Hematopoietic multipotent progenitor cell treated with erythropoietin and hydrocortisone succinate and interleukin-3 and kit ligand, for 8 days (in vitro differentiated cells): ENCODE data around the gene PAM16.

ENCODE experiments used
- DNase-seq: peaks from one replicate; pipeline ENCODE4 v3.0.0-alpha.2; 2015

The PAM16 gene

DNA sequence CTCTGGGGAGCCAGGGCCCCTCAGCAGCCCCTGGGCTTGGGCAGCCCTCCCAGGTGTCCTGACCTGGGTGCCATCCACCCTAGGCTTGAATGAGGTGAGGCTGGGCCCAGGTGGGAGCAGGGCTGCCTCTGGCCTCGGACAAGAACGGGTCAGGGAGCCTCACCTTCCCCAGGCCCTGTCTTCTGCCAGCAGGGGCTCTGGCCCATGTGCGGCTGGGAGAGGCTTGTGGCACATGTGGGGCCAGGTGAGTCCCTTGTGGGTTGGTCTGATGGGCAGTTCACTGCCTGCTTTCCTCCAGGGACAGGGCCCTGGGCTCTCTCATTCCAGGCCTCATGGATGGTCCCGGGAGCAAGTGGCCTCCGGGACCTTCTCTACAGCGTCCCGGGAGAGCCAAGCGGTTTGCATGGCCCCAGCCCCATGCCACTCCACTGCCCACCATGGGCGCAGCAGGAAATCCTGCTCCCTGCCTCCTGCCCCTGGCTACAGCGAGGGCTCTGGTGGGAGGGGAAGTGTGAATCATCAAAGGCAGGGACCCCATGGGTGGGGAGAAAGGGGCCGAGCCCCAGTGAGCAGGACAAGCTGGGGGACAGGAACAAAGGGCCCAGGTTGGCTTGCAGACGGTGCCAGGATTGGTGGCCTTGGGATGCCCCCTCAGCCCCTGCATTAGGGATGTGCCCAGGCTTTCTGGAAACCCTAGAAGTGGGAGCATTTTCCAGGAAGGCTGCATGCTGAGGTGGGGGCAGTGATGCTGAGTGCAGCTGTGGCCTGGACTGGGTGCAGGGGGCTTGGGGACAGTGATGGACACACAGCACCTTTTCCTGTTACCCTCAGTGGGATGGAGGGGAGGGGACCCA is 32.7 kb upstream of the PAM16 start:
- DNase-seq: no peak

GRCh38 chr16:4382795-4383357 is 31.8 kb upstream of the PAM16 start:
- DNase-seq: no peak

DNA sequence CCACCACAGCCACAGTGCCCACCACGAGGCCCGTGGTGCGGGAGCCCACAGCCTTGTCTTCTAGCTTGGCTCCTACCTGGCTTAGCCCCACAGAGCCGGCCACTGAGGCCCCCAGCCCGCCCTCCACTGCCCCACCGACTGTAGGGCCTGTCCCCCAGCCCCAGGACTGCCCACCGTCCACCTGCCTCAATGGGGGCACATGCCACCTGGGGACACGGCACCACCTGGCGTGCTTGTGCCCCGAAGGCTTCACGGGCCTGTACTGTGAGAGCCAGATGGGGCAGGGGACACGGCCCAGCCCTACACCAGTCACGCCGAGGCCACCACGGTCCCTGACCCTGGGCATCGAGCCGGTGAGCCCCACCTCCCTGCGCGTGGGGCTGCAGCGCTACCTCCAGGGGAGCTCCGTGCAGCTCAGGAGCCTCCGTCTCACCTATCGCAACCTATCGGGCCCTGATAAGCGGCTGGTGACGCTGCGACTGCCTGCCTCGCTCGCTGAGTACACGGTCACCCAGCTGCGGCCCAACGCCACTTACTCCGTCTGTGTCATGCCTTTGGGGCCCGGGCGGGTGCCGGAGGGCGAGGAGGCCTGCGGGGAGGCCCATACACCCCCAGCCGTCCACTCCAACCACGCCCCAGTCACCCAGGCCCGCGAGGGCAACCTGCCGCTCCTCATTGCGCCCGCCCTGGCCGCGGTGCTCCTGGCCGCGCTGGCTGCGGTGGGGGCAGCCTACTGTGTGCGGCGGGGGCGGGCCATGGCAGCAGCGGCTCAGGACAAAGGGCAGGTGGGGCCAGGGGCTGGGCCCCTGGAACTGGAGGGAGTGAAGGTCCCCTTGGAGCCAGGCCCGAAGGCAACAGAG is 31.0 kb upstream of the PAM16 start:
- no peak for DNase-seq

- DNase-seq: no peak
These were observed 30.2 kb upstream of the PAM16 start for GRCh38 chr16:4381072-4381934.

DNA sequence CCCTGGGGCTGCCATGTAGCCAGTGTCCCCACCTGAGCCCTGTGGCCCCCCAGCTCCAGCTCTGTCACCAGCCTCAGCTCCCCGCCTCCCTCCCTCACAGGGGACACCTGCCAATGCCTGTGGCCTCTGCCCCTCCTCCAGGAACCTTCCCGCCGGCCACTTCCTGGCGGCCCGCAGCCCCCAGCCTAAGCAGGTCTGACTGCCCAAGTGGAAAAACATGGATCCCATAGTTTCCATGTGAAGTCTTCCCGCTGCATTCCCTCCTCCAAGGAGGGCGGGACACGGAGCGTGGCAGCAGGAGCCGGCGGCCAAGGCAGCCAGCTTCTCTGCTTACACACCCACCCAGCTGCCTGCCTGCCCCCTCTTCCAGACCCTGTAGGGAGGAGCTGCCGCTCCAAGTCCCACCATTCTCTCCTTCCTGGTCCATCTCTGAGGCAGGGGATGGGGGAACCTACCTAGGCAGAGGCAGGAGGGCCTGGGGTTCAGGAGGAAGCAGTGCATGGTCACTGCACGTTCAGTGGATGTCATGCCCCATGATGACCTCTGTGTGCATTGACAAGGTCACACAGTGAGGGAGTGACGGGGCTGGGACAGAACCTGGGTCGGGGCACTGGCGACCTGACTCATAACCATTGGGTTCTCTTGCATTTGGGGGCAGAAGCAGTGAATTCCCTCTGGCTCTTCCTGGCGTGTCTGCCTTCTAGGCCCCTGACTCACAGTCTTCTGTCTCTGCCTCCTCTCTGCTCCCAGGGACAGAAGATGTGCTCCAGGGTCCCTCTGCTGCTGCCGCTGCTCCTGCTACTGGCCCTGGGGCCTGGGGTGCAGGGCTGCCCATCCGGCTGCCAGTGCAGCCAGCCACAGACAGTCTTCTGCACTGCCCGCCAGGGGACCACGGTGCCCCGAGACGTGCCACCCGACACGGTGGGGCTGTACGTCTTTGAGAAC is 29.3 kb upstream of the PAM16 start:
- no peak for DNase-seq

- no peak for DNase-seq
These were observed 28.0 kb upstream of the PAM16 start for GRCh38 chr16:4378999-4379690.

- no peak for DNase-seq
These were observed 27.1 kb upstream of the PAM16 start for GRCh38 chr16:4378161-4378666.

- no peak for DNase-seq
These were observed 26.5 kb upstream of the PAM16 start for GRCh38 chr16:4377573-4378154.

DNA sequence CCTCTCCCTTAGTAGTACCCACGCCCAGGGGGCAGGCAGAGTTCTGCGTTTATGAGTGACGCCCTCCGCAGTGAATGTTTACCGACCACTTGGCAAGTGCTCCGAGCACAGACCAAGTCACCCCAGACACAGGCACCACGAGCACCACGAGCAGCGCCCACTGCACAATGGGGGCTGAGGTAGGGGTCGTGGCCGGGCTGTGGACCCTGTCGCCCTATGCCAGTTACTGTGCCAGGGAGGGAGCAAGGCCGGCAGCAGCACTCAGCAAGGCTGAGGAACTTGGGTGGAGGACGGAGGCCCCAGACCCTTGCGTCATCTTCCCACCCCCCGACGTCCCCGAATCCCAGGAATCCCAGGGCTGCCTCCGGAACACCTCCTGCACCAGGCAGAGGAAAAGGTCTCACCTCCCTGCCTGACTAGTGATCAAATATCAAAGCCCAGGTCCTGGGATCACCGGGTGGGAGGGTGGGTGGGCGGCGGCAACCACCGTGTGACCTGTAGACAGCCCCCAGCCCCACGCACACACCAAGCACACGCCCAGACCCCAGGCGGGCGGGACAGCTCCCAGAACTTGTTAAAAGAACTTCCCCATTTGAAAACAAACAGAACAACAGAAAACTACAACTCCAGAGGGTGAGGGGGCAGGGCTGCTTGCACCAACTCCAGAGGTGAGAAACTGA is 25.9 kb upstream of the PAM16 start:
- no peak for DNase-seq

DNA sequence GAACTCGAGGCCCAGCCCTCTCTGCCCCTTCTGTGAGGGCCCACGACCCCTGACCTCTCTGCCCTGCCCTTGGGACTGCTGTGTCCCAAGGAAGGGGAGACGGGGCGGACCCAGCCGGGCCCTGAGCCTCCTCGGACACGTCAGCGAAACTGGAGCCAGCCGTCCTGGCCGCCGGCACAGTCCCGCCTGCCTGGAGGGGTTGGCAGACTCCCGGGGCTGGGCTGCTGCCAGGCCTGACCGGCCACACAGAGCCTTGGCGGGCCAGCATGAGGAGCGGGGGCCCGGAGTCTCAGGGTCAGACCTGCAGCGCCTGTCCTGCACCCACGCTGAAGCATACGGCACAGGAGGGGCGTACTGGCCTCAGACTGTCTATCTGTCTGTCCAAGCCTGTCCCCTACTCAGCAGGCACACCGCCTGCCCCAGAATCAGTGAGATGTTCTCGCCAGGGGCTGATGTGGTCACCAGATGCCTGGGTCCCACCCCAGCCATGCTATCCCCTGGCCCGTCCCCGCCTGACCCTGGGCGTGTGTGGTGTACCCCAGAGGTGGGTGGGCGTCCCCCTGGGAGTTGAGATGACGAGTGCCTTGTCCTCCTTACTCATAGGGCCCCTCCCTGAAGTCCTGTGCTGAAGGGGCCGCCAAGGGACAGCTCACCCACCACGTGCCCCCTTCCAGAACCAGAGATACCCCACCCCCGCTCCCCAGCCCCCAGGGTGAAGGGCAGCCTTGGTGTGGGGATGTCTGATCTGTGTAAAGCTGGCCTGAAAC is 25.2 kb upstream of the PAM16 start:
- no peak for DNase-seq

DNA sequence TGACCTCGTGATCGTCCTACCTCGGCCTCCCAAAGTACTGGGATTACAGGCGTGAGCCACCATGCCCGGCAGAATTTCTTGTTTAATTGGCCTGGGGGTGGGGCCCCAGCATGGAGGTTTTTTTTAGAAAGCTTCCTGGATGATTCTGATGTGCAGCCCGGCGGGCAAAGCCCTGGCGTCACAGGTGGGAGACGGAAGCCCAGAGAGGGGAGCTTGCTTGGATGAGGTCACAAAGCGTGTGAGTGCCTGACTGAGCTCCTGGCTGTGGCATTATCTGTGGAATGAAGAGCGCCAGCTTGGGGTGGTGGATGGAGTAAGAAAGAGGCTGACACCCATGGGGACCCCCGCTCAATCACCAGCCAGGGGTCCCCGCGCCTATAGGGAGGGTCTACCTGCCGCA is 24.6 kb upstream of the PAM16 start:
- DNase-seq: no peak

GRCh38 chr16:4373909-4374742 is 23.0 kb upstream of the PAM16 start:
- DNase-seq: peak; percentile 43

GRCh38 chr16:4373356-4373908 is 22.3 kb upstream of the PAM16 start:
- peak; percentile 7 for DNase-seq

DNA sequence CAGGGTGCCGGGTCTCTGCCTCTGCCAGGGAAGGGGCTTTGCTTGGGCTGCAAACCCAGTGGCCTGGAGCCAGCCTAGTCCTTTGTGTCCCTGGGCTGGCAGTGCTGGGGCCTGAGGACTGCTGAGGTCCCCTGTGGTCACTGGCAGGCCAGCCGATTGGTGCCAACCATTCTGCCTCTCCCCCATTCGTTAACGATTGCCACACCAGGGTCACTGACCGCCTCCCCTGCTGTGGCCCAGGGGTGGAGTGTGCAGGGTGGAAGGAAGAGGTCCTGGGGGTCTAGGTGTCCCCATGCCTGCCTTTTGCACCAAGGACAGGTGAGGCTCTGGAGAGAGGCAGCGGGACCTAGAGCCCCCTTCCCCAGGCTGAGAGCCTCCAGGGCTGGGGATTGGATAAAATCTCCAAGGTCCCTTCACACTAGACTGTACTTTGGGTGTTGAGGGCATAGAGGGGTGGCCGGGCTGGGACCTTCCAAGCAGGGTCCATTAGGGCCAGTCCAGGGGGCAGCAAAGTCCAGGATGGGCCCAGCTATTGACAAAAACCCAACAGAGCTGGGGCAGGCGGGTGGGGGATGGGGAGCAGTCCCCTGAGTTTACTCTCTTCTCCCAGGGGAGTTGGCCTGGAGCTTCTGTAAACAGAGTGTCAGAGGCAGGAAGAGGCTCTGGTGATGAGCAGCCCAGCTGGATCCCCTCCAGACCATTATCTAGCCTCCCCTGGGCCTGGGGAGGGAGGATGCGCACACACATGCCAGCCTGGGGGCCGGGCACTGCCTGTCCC is 21.6 kb upstream of the PAM16 start:
- DNase-seq: peak; percentile 65

GRCh38 chr16:4372001-4372577 is 21.0 kb upstream of the PAM16 start:
- DNase-seq: peak; percentile 6

- peak; percentile 57 for DNase-seq
These were observed 20.4 kb upstream of the PAM16 start, which contains the start of gene VASN for GRCh38 chr16:4371357-4372000. TSS of gene VASN (plus strand) at chr16:4371848. CDS start at chr16:4380878, 9,030 bp downstream.
